ENCODE data around the gene PCNX2.

The PCNX2 gene

DNA sequence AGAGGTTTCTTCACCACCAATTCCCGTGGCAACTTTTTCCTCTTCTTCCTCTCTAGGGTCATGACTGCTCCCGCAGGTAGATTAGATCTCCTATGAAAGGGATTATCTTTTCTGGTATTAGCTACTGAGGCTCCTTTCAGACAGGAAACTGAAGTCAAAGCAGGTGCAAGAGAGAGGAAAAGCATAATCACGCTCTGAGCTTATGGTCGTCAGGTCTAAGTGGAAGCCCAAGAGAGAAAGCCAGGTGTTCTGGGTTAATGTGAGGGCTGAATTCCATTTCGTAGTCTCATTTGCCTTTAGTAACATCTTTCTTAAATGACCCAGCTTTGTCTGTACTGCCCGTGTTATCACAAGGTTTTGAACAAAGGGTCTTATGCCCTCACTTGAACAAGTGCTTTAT, 23.7 kb upstream of the PCNX2 start:
- DNase-seq = no peak

DNA sequence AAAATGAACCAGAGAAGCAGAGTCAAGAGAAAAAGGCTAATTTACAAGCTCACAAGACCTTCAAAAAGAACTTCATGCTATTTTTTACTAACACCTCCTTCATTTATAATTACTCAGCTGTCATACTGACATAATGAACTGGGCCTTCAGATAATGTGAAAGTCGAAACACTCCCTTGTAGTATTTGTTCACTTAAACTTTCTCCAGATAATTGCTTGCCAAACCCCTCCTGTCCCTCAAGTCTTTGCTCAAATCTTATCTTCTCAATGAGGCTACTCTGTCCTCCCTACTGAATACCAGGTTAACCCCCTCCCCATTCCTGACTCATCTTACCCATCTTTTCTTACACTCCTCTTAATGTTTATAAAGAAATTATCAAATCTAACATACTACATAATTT, 20.9 kb upstream of the PCNX2 start:
- no peak for DNase-seq

DNA sequence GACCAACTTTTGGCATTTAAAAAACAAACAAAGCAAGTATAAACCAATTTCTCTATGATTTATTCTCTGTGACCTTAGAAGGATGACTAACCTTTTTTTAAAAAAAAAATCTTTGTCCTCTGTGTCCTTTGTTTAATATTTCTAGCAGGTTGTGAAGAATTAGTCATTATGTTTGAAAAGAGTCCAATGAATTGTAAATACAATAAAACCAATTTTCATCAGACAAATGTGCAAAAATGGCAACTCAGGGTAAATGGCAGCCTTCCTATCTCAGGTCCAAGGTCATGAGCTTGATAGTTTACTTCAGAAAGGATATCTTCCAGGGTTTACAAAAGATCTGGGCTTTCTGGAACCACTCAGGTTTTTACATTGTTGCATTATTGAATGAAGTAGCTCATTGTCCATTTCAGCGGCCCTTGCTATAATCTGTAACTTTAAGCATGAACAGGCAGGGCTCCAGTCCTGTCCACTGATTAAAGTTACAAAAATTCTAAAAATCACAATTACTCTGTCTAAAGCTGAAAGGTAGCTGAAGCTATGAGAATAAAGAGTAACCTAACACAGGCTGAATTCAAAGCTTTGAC, 20.3 kb upstream of the PCNX2 start:
- DNase-seq = no peak

DNA sequence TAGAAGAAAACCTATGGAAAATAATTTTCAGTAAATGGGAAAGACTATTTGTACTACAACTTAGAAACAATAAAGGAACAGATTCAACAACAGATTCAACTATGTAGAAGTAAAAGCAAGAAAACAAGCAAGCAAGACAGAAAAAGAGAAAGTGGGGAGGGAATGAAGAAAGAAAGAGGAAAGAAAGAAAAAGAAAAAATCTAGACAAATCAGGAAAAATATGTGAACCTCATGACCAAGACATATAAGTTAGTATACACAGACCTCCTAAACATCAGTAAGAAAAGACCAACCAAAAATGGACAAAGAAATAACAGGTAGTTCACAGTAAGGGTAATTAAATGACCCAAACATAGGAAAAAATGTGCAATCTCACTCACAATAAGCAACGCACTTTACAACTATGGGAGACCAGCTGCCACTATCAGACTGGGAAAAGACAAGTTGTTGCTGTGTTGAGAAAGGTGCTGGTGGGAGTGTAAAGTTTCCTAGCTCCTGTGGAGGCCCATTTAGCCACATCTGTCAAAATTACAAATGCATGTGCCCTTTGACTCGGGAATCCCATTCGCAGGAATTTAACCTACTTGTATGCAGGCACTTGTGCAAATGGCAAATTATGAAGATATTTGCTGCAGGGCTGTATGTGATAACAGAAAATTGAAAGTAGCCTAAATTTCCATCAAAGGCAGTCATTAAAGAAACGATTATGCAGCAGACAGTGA, 18.1 kb upstream of the PCNX2 start:
- no peak for DNase-seq

DNA sequence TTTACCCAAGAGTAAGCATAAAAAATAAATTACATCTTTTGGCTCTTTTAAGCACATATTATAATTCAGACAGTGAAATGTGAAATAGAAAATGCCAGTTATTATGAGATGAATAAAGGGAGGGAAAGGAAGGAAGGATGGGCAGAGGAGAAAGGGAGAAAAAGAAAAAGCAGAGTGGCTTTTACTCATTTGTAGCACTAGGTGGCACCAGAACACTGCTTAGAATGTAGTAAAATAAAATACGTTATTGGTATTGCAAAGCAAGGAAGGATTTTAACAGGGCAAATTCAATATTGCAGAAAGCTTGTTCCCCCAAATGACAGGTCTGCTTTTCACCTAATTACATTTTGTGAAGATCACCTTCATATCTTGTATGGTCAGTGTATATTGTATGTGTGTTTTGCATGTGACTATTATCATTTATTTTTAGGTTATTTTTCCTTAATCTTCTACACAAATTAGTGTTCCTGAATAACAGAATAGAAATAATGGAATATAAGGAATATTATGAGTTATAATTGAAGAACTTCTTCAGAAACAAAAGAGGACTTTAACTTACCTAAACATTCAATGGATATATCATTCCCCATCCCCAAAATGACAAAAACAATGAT, 9.1 kb upstream of the PCNX2 start:
- peak; percentile 30 for DNase-seq

DNA sequence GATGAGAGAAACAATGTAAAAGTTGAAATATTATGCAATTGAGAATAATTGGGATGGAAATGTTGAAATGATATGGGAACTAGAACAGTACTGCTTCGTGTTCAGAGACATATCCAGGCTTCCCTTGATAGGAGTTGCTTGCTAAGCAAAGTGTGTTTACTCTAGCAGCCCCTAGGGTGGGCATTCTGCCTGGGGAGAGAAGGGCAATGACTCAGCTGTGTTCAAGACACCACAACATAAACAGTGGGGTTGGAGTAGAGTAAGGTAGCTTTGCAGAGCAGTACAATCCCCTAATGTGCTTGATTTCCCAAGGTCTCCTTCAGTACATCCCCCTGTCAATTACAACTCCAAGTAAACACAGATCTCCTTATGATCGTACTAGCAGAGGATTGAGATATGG, 4.8 kb upstream of the PCNX2 start:
- no peak for DNase-seq

DNA sequence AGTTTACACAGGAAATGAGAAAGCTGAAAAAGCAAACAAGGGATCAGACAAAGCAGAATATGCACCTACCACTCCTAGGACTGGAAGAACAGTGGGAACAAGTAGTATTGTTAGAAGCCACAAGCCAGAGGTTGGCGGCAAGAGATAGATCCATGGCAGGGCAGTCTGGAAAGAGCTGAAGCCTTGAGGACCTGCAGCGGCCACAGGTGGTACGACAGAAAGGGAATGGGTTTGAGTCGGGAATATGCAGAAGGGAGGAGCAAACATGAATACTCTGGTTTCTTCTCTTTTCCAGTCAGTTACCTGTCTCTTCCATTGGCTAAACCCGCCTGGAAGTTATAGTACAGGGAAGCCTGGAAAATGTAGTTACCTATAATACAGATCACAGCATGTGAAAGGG, 3.9 kb upstream of the PCNX2 start:
- no peak for DNase-seq

DNA sequence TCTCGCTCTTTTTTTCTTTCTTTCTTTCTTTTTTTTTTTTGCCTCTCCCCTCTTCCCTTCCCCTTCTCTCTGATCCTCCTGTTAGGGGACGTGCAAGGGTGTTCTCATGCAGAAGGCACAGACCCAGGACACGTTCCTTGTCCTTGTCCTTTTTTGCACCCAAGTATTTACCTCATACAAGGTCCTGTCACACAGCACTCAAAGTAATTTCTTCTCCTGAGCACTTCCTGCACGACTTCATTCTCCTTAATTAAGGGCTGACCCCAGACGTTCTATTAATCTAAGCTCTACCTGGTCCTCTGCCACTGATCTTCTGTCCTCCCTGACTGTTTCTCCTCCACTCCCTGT, 424 bp upstream of the PCNX2 start:
- no peak for DNase-seq

DNA sequence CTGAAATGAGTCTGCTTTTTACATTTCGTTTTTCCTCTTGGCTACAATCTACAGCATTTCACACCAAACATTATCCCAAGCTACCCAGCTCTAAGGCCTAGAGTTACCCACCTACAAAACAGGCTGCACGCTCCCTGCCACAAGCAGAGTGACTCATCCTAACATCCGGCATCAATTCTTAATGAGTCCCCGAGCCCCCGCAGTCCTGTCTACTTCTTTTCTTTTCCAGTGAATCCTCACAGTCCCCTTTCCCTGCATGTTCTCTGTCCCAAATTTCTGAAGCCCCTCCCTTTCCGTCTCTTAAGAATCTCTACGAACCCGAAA, 650 bp downstream of the PCNX2 start:
- DNase-seq = peak; percentile 36

DNA sequence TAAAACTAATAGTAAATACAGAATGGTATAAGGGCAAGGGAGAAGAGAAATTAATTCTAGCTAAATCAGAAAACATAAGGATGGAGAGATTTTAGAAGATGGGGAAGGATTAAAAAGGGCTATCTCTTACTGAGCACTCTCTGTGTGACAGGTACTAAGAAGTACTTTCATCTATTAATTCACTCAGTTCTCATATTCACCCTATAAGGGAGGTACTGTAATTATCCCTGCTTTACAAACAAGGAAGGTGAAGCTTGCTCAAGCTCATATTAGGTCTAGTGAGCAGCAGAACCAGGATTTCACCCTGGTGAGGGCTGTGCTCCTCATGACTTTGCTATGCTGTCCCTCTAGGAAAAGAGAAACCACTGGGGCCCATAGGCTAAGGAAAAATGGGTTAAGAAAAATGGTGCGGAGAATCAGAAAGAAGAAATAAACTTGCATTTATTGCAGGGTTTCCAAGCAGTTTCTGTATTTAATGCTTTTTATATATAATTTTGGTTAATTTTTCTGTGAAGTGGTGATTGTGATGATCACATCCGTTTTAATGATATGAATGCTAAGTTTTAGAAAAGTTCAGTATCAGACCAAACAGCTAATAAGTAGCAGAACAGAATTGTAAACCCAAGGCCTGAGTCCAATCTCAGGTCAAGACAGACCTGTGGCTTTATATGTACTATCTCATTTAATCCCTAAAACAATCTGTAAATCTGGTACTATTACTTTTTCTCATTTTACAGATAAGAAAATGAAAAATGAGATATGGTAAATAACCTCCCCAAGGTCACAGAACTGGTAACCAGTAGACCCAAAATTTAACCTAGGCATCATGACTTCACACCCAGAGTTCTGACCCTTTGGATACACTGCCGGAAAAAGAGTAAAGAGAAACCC, 1.7 kb downstream of the PCNX2 start:
- DNase-seq = no peak

DNA sequence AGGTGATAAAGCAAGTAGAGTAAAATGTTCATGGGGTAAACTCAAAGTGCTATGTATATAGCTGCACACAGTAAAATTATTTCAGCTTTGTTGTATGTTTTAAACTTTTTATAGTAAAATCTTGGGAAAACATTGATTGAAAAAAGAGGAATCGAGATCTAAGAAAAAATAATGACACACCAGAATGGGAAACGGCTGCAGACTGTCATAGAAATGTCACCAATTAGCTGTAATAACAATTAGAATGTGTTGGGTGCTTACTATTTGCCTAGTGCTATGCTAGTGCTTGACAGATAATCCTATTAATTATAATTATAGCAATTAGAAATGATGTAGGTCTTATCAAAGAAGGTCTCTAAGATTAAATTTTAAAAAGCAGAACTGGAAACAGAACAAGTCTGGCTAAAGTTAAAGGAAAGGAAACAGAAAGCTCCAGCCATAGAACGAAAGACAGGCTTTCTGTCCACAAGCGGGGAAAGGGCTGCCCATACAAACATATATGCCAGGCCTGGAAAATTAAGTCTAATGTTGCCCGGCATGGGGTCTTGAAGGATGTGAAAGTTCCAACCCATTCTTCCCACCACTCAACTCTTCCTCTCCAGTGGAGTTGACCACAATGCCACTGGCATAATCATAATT, 5.0 kb downstream of the PCNX2 start:
- no peak for DNase-seq

DNA sequence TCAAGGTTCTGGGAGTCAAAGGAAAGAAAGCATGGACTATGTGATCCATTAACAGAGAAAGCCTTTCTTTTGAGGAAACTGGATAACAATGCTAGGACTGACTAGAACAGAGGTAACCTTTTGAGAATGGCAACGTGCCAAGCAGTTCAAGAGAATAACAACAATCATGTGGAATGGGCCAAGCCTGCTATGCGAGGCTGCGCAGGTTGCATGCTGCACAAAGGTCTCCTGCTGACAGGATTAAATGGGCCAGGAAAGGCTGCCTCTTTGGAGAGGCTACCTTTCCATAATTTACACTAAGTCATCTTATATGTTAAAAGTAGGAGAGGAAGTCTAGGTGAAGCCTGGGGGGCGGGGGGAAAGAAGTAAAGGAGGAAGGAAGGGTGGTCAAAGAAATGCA, 5.8 kb downstream of the PCNX2 start:
- DNase-seq = no peak

DNA sequence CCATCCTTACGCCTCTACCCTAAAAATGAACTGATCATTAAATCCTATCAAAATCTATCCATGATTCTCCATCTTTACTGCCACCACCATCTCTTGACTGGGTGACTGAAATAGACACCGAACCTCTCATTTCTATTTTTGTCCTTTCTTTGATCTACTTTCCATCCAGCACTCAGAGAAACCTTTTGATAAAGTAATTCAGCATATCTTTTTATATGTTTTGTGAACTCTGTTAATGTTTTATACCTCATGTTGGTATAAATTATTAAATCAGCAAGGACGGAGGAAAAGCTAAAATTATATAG, 13.0 kb downstream of the PCNX2 start:
- no peak for DNase-seq

DNA sequence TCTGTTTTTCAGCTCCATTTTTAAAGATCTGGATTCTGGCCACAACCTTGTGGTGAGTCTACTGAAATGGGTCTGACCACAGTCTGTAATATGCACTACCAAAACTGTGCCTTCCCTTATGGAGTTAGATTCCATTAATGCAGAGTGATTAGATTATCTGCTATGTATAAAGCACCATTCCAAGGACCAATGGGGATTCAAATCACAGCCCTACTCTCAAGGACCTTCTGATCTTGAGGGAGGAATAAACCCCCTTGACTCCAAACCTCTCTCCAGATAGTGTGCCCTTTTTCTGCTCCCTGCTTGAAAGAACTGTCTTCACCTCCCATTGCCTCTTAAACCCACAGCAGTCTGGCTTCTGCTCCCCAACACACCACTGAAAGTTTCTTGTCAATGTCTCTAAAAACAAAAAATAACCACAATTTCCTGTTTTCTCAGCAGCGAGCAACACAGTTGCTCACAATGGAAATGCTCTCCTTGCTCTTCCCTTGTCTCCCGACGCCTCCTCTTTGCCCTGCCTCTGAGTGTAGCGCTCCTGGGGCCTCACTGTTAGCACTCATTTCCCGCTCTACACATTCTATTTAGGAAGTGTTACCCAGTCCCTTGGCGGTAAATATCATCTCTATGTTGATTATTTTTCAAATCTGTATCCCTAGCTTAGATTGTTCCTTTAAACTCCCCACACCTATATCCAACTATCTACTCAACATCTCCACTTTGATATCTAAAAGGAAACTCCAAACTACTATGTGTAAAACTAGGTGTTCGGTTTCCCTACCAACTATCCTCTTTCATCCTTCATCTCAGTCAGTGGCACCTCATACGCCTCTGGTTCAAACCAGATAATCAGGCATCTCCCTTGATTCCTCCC, 13.6 kb downstream of the PCNX2 start:
- peak; percentile 40 for DNase-seq

DNA sequence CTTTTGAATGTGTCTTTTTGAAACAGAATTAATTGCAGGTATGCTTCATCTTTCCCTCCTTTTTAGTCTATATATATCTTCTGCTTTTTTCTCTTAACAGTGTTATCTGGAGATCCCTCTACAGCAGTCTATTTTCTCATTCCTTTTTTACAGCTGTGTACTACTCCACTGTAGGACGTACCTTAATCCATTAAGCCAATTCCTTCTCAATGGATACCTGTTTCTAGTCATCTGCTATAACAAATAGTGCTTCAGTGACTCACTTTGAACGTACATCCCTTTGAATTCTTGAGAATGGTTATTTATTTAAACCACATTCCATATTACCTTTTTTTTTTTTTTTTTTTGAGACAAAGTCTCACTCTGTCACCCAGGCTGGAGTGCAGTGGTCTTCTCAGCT, 15.6 kb downstream of the PCNX2 start:
- DNase-seq = no peak

DNA sequence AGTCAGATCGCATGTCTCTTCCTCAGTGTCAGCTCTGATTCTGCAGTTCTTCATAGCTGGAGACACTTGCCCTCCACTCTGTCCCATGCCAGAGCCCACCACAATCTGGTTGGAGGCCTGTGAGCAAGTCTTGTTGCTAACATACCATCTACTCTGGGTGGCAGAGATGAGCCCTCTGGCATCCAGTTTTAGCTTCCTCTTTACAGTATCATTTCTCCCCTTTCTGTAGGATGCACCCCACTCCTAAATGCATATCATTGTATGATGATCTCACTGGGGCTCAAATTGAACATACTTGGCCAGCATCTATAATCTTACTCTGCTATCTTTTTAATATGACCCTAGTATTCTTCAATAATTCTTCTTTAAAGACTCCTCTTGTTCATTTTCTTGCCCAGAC, 16.9 kb downstream of the PCNX2 start:
- DNase-seq = no peak

DNA sequence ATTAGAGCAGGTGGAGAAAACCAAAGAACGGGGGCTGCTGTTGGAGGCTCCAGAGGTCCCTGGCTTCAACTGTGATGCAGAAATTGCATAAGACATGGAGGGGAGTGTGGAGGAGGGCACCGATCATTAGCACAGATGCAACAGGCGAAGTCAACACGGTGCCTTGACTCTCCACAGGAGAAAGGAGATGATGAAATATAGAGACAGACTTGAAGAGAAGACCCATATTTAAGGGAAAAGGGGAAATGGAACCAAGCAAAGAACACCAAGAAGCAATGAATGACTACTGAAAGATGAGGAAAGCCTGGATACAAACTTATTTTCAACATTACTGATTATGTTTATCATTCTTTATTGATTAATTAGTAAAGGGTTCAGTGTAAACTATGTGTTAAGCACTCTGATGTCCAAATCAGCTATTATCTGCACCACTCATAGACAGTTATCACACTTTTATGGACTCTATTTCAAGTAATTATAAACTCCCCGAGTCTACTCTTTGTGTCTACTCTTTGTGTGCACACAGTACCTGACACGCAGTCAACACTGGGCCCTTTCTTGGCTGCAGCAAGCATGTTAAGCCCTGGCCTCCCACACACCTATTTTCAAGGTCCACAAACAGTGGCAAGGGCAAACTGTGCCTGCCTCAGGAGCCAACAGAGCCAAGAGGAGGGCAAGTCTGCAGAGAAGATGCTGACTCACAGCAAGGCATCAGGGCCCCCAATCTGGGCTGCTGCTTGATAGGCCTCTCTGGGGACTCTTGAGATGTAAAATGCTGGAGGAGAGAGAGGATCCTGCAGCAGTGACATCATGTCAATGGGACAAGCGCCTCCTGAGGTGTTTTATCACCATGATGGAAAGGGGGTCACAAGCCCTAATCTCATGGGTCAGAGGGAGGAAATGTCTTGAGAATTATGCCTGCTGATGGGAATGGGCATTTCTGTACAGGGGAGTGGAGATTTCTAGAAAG, 17.6 kb downstream of the PCNX2 start:
- no peak for DNase-seq

DNA sequence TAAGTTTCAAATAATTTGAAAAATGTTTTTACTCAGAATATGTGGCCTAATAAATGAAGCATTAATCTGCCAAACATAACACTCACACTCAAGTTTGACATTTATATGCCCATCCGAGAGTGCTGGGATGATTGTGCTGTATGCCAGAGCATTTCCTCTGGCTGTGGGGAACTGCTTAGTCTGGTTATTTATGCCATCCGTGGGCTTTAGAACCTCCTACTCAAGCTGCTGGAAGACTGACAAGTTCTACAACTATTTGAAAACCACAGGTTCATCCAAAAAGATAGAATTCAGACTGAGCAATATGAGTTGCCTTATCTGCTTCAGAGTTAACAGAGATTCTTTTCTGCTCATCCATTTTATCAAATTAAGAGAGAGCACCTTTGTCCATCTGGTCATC, 25.9 kb downstream of the PCNX2 start:
- no peak for DNase-seq

DNA sequence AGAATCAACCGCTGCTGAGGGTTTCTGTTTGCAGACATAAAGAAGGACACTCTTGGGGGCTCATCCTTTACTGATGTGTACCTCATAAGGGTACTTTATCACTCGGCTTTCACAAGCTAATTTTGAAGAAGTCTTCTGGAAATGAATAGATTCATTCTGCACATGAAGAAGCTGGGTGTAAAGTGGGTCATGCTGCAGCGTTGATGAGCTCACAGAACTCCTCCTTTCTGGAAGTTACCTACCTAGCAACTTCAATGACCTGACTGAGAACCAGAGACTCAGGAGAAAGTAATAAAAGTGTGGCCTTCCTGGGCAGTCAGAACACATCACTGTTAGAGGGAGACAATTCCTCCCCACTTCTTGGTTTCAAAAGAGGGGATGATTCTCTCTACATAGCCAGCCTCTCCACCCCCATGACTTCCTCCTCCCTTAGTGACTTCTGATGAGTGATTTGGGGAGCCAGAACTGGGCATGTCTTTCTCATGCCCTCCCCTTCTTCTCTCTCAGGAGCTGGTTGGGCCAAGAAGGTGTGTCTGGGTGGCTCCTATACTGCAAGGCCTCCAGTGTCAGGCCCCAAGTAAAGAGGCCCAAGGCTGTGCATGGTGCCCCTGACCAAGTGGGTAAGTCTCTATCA, 27.0 kb downstream of the PCNX2 start:
- DNase-seq = no peak

DNA sequence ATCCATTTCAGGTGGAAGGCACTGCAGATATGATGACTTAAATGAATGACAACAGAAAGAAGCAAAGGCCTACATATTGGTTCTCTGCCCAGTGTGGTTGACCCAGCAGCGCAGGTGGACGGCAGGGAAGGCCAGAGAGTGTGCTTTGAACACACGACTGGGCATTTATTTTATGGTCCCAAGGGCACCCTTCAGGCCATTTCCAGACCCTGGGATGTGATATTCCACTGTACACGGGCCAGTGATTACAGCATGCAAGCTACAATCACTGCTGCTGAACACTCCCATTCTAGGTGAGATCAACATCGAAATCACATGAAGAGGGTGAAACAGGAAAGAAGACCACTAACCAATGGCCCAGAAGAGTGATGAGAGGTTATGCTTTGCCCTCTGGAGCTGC, 33.8 kb downstream of the PCNX2 start:
- no peak for DNase-seq

DNA sequence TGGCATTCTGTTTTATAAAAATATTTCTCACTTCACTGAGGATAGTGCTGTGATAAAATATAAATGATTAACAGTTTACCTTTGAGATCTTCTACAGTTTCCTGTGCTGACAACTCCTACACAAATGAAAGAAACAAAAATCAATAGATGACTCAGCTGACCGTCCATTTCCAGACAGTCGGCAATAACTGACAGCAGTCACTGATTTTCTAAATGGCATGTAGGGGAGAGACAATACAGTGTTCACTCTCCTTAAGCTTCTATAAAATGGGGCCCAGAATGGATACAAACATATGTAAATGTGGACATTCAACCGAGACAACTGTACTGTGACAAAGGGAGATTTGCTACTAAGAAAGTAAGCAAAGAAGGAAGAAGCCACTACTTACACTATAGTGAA, 34.3 kb downstream of the PCNX2 start:
- no peak for DNase-seq
